ENCODE data around the gene ZNF70.

DNA sequence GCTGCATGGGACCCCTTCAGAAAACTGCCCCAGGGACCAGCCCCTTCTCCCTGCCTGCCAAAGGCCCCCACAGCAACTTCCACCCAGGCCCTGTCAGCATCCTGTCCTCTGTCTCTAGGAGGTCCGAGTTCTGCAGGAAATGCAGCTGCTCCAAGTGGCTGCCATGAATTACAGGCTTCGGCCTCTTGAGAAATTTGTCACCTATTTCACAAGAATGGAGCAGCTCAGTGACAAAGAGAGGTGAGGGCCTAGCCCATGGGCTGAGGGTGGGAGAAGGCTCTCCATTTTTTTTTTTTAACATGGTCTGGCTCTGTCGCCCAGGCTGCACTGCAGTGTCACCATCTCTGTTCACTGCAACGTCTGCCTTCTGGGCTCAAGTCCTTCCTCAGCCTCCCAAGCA is 52.8 kb downstream of the ZNF70 start:
- TF ChIP-seq, protein P1, sequence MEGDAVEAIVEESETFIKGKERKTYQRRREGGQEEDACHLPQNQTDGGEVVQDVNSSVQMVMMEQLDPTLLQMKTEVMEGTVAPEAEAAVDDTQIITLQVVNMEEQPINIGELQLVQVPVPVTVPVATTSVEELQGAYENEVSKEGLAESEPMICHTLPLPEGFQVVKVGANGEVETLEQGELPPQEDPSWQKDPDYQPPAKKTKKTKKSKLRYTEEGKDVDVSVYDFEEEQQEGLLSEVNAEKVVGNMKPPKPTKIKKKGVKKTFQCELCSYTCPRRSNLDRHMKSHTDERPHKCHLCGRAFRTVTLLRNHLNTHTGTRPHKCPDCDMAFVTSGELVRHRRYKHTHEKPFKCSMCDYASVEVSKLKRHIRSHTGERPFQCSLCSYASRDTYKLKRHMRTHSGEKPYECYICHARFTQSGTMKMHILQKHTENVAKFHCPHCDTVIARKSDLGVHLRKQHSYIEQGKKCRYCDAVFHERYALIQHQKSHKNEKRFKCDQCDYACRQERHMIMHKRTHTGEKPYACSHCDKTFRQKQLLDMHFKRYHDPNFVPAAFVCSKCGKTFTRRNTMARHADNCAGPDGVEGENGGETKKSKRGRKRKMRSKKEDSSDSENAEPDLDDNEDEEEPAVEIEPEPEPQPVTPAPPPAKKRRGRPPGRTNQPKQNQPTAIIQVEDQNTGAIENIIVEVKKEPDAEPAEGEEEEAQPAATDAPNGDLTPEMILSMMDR (IDR thresholded peaks at IDR 0.05): no peak
- no peak for TF ChIP-seq POLR2A (IDR thresholded peaks at IDR 0.05)

Measured in right lobe of liver (tissue), 4 donors.